ENCODE data around the gene OTUD5. TPM values are rescaled to one million over a fixed set of nuclear protein-coding genes. Genes with fewer than 3 reads are reported as not detected.

OTUD5 gene
- total RNA-seq, 1 experiment from 2014 or later = 41.4 TPM

DNA sequence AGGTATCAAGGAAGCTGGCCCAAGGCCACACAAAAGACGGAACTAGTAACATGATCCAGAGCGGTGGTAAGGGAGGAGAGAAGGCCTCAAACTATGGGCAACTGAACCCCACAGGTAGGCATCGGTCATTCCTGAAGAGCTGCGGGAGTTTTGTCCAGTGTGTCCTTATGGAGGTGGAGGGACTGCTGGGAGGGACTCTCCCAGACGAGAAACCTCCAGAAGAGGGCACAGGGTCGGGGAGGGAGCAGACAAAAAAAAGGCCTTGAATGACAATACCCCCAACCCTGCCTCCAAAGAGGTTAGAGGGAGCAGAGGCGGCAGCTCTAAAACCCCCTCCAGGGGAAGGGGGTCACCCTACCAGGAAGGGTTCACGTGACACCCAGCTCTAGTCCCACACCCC is 53.2 kb downstream of the OTUD5 start:
- H2AFZ ChIP-seq (ENCODE audit: low read length) = no peak overlapping the region
- DNase-seq (no peak), ATAC-seq (no peak; the same call in 1 of the 2 replicates)
- peaks cover 29% of the 10 kb centered on the region for H3K79me2 ChIP-seq (ENCODE audit: low read length)
- CTCF ChIA-PET = no interaction called here
- POLR2A ChIA-PET (ENCODE audit: unreplicated experiment) = no interaction called here
- H3K27ac ChIP-seq (ENCODE audit: low read length) = no peak overlapping the region
- BruUV-seq (replicated peaks) = no TSS peak
- intact Hi-C loops (cut with micrococcal nuclease) = no loop called here
- no peak overlapping the region for H3K9ac ChIP-seq (ENCODE audit: low read length)
- peaks cover 6% of the 10 kb centered on the region for H3K36me3 ChIP-seq (ENCODE audit: low read depth, low read length)
- H3K27me3 ChIP-seq (ENCODE audit: low read length) = no peaks in the 10 kb centered on the region
- H4K20me1 ChIP-seq (ENCODE audit: low read length) = no peaks in the 10 kb centered on the region
- H3K4me2 ChIP-seq (ENCODE audit: low read length) = no peak overlapping the region
- H3K4me1 ChIP-seq (ENCODE audit: insufficient read depth, low read length) = peaks cover 6% of the 10 kb centered on the region
- H3F3A ChIP-seq (ENCODE audit: low read length, unreplicated experiment) = no peaks in the 10 kb centered on the region
- no peaks in the 10 kb centered on the region for H3K9me3 ChIP-seq (ENCODE audit: low read length)
- H3K9me2 ChIP-seq (replicated peaks; ENCODE audit: low read length) = no peaks in the 10 kb centered on the region
- no peak for TF ChIP-seq EZH2phosphoT487 (IDR thresholded peaks at IDR 0.05; ENCODE audit: borderline replicate concordance, low read length)
- TF ChIP-seq, protein P1, sequence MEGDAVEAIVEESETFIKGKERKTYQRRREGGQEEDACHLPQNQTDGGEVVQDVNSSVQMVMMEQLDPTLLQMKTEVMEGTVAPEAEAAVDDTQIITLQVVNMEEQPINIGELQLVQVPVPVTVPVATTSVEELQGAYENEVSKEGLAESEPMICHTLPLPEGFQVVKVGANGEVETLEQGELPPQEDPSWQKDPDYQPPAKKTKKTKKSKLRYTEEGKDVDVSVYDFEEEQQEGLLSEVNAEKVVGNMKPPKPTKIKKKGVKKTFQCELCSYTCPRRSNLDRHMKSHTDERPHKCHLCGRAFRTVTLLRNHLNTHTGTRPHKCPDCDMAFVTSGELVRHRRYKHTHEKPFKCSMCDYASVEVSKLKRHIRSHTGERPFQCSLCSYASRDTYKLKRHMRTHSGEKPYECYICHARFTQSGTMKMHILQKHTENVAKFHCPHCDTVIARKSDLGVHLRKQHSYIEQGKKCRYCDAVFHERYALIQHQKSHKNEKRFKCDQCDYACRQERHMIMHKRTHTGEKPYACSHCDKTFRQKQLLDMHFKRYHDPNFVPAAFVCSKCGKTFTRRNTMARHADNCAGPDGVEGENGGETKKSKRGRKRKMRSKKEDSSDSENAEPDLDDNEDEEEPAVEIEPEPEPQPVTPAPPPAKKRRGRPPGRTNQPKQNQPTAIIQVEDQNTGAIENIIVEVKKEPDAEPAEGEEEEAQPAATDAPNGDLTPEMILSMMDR (conservative IDR thresholded peaks at IDR 0.05; ENCODE audit: low read depth, low read length) = no peak
- TF ChIP-seq EZH2 (IDR thresholded peaks at IDR 0.05; ENCODE audit: low read length, unreplicated experiment) = no peak
- H3K4me3 ChIP-seq (ENCODE audit: low read length) = no peak overlapping the region

DNA sequence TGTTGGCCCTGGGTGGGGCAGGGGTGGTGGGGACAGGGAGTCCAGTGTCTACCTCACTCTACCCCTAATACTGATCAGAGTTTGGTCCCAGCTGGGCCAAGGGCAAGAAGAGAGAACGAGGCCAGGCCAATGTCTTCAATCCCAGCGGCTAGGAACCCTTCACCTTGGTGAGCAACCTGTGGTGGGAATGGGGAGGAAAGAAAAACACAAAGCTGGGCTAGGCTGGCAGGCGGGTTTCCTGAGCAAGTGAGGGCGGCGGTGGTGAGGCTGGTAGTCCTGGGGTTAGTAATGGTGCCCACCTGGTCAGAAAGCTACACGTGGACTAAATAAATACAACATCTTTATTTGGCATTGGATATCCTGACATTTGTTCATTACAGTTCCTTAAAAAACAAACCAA is 54.1 kb downstream of the OTUD5 start:
- Histone ChIP-seq H3K4me1 (ENCODE audit: insufficient read depth, low read length) (peaks cover 10% of the 10 kb centered on the region), H4K20me1 (ENCODE audit: low read length) (no peaks in the 10 kb centered on the region), H3K9me2 (replicated peaks; ENCODE audit: low read length) (no peaks in the 10 kb centered on the region), H3K27ac (ENCODE audit: low read length) (no peak overlapping the region), H3K36me3 (ENCODE audit: low read depth, low read length) (peaks cover 6% of the 10 kb centered on the region), H3F3A (ENCODE audit: low read length, unreplicated experiment) (no peaks in the 10 kb centered on the region), H3K4me3 (ENCODE audit: low read length) (no peak overlapping the region), H3K9me3 (ENCODE audit: low read length) (no peaks in the 10 kb centered on the region), H3K27me3 (ENCODE audit: low read length) (no peaks in the 10 kb centered on the region), H3K79me2 (ENCODE audit: low read length) (peaks cover 29% of the 10 kb centered on the region), H3K4me2 (ENCODE audit: low read length) (no peak overlapping the region), H3K9ac (ENCODE audit: low read length) (no peak overlapping the region), H2AFZ (ENCODE audit: low read length) (no peak overlapping the region)
- DNase-seq (no peak), ATAC-seq (no peak)
- BruUV-seq (replicated peaks) = no TSS peak
- CTCF ChIA-PET = no interaction called here
- POLR2A ChIA-PET (ENCODE audit: unreplicated experiment) = interaction anchor here (0.6 kb wide), 1 partner anchor 366 kb away, joined by 4 read pairs; no protein-coding TSS in a partner anchor
- TF ChIP-seq EZH2 (IDR thresholded peaks at IDR 0.05; ENCODE audit: low read length, unreplicated experiment) = no peak
- TF ChIP-seq, protein P1 (conservative IDR thresholded peaks at IDR 0.05; ENCODE audit: low read depth, low read length) = no peak
- intact Hi-C loops (cut with micrococcal nuclease) = no loop called here

DNA sequence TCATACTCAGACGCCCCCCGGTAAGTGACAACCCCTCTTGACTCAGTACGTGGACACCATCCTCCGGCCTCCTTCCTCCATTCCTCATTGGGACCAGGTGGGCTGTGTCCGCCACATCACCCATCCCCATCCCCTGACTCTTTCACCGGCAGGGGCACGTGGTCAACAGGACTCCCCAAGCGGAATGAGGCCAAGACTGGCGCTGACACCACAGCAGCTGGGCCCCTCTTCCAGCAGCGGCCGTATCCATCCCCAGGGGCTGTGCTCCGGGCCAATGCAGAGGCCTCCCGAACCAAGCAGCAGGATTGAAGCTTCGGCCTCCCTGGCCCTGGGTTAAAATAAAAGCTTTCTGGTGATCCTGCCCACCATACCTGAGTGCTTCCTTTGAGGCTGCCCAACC is 54.6 kb downstream of the OTUD5 start:
- BruUV-seq (replicated peaks) = no TSS peak
- Histone ChIP-seq H3K36me3 (ENCODE audit: low read depth, low read length) (peaks cover 6% of the 10 kb centered on the region), H2AFZ (ENCODE audit: low read length) (no peak overlapping the region), H3K4me2 (ENCODE audit: low read length) (no peak overlapping the region), H3K27ac (ENCODE audit: low read length) (no peak overlapping the region), H3K4me1 (ENCODE audit: insufficient read depth, low read length) (peaks cover 10% of the 10 kb centered on the region), H3K9me2 (replicated peaks; ENCODE audit: low read length) (no peaks in the 10 kb centered on the region), H3K9me3 (ENCODE audit: low read length) (no peaks in the 10 kb centered on the region), H3F3A (ENCODE audit: low read length, unreplicated experiment) (no peaks in the 10 kb centered on the region), H4K20me1 (ENCODE audit: low read length) (no peaks in the 10 kb centered on the region), H3K27me3 (ENCODE audit: low read length) (no peaks in the 10 kb centered on the region), H3K79me2 (ENCODE audit: low read length) (peaks cover 31% of the 10 kb centered on the region), H3K4me3 (ENCODE audit: low read length) (no peak overlapping the region), H3K9ac (ENCODE audit: low read length) (no peak overlapping the region)
- DNase-seq (no peak), ATAC-seq (no peak)
- CTCF ChIA-PET = no interaction called here
- TF ChIP-seq, protein P1 (conservative IDR thresholded peaks at IDR 0.05; ENCODE audit: low read depth, low read length) = no peak
- TF ChIP-seq EZH2 (IDR thresholded peaks at IDR 0.05; ENCODE audit: low read length, unreplicated experiment) (no peak), EZH2phosphoT487 (IDR thresholded peaks at IDR 0.05; ENCODE audit: borderline replicate concordance, low read length) (no peak)
- intact Hi-C loops (cut with micrococcal nuclease) = no loop called here
- POLR2A ChIA-PET (ENCODE audit: unreplicated experiment) = interaction anchor here (0.6 kb wide), 1 partner anchor 366 kb away, joined by 4 read pairs; no protein-coding TSS in a partner anchor

Data from PC-3 (cell line).